Measurements from ENCODE around the gene NFIA.

Gene NFIA

GRCh38 chr1:61079898-61080336 is 2.4 kb upstream of the NFIA start:
- Histone ChIP-seq H4K20me1 (peaks cover 0 to 81% (median 40%) of the 10 kb centered on the region in 11 experiments; a peak in 18 of 22 replicates), H3K4me3 (no peak overlapping the region), H3K4me2 (peak overlapping the region in 2 of 11 experiments; percentile 77 to 81; a peak in 4 of 22 replicates), H3K36me3 (no peaks in the 10 kb centered on the region), H3K27me3 (peaks cover 63 to 100% (median 100%) of the 10 kb centered on the region in 11 experiments), H3K9ac (no peak overlapping the region), H3K4me1 (peaks cover 14 to 31% (median 24%) of the 10 kb centered on the region in 10 experiments), H3K27ac (no peak overlapping the region), H3K9me3 (replicated peaks in 1 of 11) (no peaks in the 10 kb centered on the region)
- no peak for TF ChIP-seq Cebpa-rat (IDR thresholded peaks at IDR 0.05)

- H3K36me3 ChIP-seq = no peaks in the 10 kb centered on the region
- no peak overlapping the region for H3K27ac ChIP-seq
- H3K4me1 ChIP-seq = peaks cover 14 to 31% (median 24%) of the 10 kb centered on the region in 10 experiments
- H3K9ac ChIP-seq = no peak overlapping the region
- no peaks in the 10 kb centered on the region for H3K9me3 ChIP-seq (replicated peaks in 1 of 11)
- no peak for TF ChIP-seq Cebpa-rat (IDR thresholded peaks at IDR 0.05)
- no peak overlapping the region for H3K4me3 ChIP-seq
- peak overlapping the region in 2 of 11 experiments; percentile 77 to 81; a peak in 2 of 22 replicates for H3K4me2 ChIP-seq
- peaks cover 70 to 100% (median 100%) of the 10 kb centered on the region in 11 experiments for H3K27me3 ChIP-seq
- peaks cover 0 to 81% (median 40%) of the 10 kb centered on the region in 11 experiments; a peak in 18 of 22 replicates for H4K20me1 ChIP-seq
These were observed 1.8 kb upstream of the NFIA start for GRCh38 chr1:61080413-61081143.

- peak overlapping the region in 10 of 11 experiments; percentile 54 to 98 (median 82); a peak in 10 of 22 replicates for H3K4me2 ChIP-seq
- H3K9ac ChIP-seq = no peak overlapping the region
- no peak for TF ChIP-seq Cebpa-rat (IDR thresholded peaks at IDR 0.05)
- peaks cover 0 to 83% (median 40%) of the 10 kb centered on the region in 11 experiments; a peak in 18 of 22 replicates for H4K20me1 ChIP-seq
- peaks cover 76 to 100% (median 100%) of the 10 kb centered on the region in 11 experiments for H3K27me3 ChIP-seq
- peak overlapping the region in 5 of 10 experiments; percentile 15 to 68 (median 54); a peak in 2 of 20 replicates for H3K4me3 ChIP-seq
- H3K36me3 ChIP-seq = no peaks in the 10 kb centered on the region
- peaks cover 14 to 31% (median 24%) of the 10 kb centered on the region in 10 experiments for H3K4me1 ChIP-seq
- no peaks in the 10 kb centered on the region for H3K9me3 ChIP-seq (replicated peaks in 1 of 11)
- H3K27ac ChIP-seq = no peak overlapping the region
These were observed 1.1 kb upstream of the NFIA start for GRCh38 chr1:61081144-61081685.

GRCh38 chr1:61081686-61082310 is 563 bp upstream of the NFIA start:
- H3K36me3 ChIP-seq = no peaks in the 10 kb centered on the region
- peak overlapping the region in 9 of 10 experiments; percentile 15 to 68 (median 54); a peak in 11 of 20 replicates for H3K4me3 ChIP-seq
- no peak overlapping the region for H3K9ac ChIP-seq
- H3K27me3 ChIP-seq = peaks cover 80 to 100% (median 99%) of the 10 kb centered on the region in 11 experiments
- H4K20me1 ChIP-seq = peaks cover 0 to 77% (median 40%) of the 10 kb centered on the region in 11 experiments; a peak in 18 of 22 replicates
- peaks cover 14 to 28% (median 24%) of the 10 kb centered on the region in 10 experiments for H3K4me1 ChIP-seq
- peak overlapping the region; percentile 54 to 98 (median 80) for H3K4me2 ChIP-seq
- no peak for TF ChIP-seq Cebpa-rat (IDR thresholded peaks at IDR 0.05)
- H3K27ac ChIP-seq = no peak overlapping the region
- H3K9me3 ChIP-seq (replicated peaks in 1 of 11) = no peaks in the 10 kb centered on the region

GRCh38 chr1:61083013-61083806 is 849 bp downstream of the NFIA start:
- Histone ChIP-seq H3K27me3 (peaks cover 94 to 100% (median 98%) of the 10 kb centered on the region in 11 experiments), H3K27ac (no peak overlapping the region)

GRCh38 chr1:61083807-61084440 is 1.6 kb downstream of the NFIA start:
- no peak for TF ChIP-seq Cebpa-rat (IDR thresholded peaks at IDR 0.05)
- no peaks in the 10 kb centered on the region for H3K9me3 ChIP-seq (replicated peaks in 1 of 11)
- peak overlapping the region in 5 of 11 experiments; percentile 40 to 72 (median 52); a peak in 7 of 22 replicates for H3K9ac ChIP-seq
- H3K36me3 ChIP-seq = no peaks in the 10 kb centered on the region; a peak in 1 of 22 replicates
- H3K27me3 ChIP-seq = peaks cover 93 to 100% (median 98%) of the 10 kb centered on the region in 11 experiments
- H3K4me1 ChIP-seq = peaks cover 9 to 18% (median 14%) of the 10 kb centered on the region in 10 experiments
- H3K27ac ChIP-seq = no peak overlapping the region
- peaks cover 0 to 60% (median 38%) of the 10 kb centered on the region in 11 experiments; a peak in 18 of 22 replicates for H4K20me1 ChIP-seq
- peak overlapping the region; percentile 42 to 68 (median 58) for H3K4me3 ChIP-seq
- H3K4me2 ChIP-seq = peak overlapping the region; percentile 75 to 100 (median 88)

More at GRCh38 chr1:61083013-61083806, 849 bp downstream of the NFIA start:
- no peaks in the 10 kb centered on the region for H3K9me3 ChIP-seq (replicated peaks in 1 of 11)
- peak overlapping the region; percentile 42 to 68 (median 58) for H3K4me3 ChIP-seq
- peaks cover 9 to 25% (median 15%) of the 10 kb centered on the region in 10 experiments for H3K4me1 ChIP-seq
- no peaks in the 10 kb centered on the region for H3K36me3 ChIP-seq
- H3K9ac ChIP-seq = peak overlapping the region in 7 of 11 experiments; percentile 5 to 72 (median 47); a peak in 10 of 22 replicates
- H4K20me1 ChIP-seq = peaks cover 0 to 67% (median 39%) of the 10 kb centered on the region in 11 experiments; a peak in 18 of 22 replicates
- TF ChIP-seq Cebpa-rat (IDR thresholded peaks at IDR 0.05) = no peak
- peak overlapping the region; percentile 75 to 100 (median 88) for H3K4me2 ChIP-seq

GRCh38 chr1:61084491-61085031 is 2.2 kb downstream of the NFIA start:
- H3K27ac ChIP-seq = no peak overlapping the region
- no peak for TF ChIP-seq Cebpa-rat (IDR thresholded peaks at IDR 0.05)
- H3K27me3 ChIP-seq = peaks cover 87 to 100% (median 96%) of the 10 kb centered on the region in 11 experiments
- no peaks in the 10 kb centered on the region for H3K9me3 ChIP-seq (replicated peaks in 1 of 11)
- peaks cover 0 to 54% (median 35%) of the 10 kb centered on the region in 11 experiments; a peak in 18 of 22 replicates for H4K20me1 ChIP-seq
- no peak overlapping the region for H3K4me2 ChIP-seq
- no peak overlapping the region for H3K4me3 ChIP-seq
- H3K36me3 ChIP-seq = no peaks in the 10 kb centered on the region; a peak in 1 of 22 replicates
- H3K9ac ChIP-seq = no peak overlapping the region
- H3K4me1 ChIP-seq = peaks cover 9 to 17% (median 12%) of the 10 kb centered on the region in 10 experiments

All from BLaER1 treated with 17β-estradiol and CSF1 and Interleukin-3, amounts not matched to agents 10 nM and 100 nM (cell line).